GM10266 (cell line): ENCODE measurements around the gene SLC22A16.

Source experiments
- DNase-seq: peaks from one replicate; pipeline ENCODE4 v3.0.0; 2012; ENCODE audit errors: extremely low spot score
- TF ChIP-seq, protein P1 (sequence below): IDR thresholded peaks from 2 replicates; pipeline ENCODE4 v1.5.1; 2012; ENCODE audit warnings: mild to moderate bottlenecking, low read depth; ENCODE audit not compliant: control insufficient read depth, insufficient read depth; ENCODE audit errors: missing control alignments

The SLC22A16 gene

DNA sequence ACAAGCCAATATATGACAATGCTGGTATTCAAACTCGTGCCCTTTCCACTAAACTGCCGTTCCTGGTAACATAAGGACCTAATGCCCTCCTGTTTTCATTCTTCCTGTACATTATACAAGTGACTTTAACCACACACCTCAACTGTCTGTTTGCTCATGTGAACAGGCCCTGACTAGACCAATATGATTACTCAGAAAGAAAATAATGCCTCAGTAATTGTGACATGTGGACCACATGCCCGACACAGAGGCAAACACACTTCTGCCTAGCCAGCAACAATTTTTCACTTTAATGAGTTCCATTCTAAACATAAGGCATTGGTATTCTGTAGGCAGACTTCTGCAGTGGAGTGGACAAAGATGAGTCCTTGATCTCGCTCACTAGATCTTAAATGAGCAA lies 30.0 kb downstream of the SLC22A16 start:
- no peak for DNase-seq
- TF ChIP-seq, protein P1, sequence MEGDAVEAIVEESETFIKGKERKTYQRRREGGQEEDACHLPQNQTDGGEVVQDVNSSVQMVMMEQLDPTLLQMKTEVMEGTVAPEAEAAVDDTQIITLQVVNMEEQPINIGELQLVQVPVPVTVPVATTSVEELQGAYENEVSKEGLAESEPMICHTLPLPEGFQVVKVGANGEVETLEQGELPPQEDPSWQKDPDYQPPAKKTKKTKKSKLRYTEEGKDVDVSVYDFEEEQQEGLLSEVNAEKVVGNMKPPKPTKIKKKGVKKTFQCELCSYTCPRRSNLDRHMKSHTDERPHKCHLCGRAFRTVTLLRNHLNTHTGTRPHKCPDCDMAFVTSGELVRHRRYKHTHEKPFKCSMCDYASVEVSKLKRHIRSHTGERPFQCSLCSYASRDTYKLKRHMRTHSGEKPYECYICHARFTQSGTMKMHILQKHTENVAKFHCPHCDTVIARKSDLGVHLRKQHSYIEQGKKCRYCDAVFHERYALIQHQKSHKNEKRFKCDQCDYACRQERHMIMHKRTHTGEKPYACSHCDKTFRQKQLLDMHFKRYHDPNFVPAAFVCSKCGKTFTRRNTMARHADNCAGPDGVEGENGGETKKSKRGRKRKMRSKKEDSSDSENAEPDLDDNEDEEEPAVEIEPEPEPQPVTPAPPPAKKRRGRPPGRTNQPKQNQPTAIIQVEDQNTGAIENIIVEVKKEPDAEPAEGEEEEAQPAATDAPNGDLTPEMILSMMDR, result no peak

DNA sequence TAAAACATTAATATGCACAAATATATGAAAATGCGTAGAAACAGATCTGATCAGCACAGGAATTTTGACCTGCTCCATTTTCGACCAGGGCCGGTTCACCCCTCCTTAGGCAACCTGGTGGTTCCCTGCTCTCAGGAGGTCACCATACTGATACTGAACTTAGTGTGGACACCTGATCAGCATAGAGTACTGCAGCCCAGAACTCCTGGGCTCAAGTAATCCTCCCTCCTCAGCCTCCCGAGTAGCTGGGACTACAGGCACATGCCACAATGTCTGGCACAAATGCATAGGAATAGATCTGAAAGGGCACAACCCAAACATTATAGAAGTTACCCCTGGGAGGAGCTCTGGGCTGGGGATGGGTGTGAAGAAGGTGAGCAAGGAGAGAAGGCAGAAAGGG lies 36.4 kb downstream of the SLC22A16 start:
- no peak for DNase-seq
- TF ChIP-seq, protein P1, result no peak

DNA sequence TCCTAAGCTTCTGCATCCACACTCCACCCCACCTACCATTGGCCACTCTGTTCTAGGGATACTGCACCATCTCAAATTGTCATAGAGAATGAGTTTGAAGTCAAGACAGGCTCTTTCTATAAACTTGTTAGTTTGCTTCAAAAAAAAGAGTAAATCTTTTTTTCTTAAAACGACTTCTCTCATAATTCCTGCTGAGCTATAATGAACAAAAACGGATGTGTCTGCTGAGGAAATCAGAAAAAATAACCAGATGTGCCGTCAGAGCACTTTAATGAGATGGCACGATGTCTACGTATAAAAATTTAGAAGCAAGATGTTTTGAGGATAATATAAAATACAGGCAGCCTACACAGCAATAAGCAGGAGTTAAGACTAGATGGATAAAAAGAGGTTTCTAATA lies 37.1 kb downstream of the SLC22A16 start:
- no peak for DNase-seq
- TF ChIP-seq, protein P1, result no peak

DNA sequence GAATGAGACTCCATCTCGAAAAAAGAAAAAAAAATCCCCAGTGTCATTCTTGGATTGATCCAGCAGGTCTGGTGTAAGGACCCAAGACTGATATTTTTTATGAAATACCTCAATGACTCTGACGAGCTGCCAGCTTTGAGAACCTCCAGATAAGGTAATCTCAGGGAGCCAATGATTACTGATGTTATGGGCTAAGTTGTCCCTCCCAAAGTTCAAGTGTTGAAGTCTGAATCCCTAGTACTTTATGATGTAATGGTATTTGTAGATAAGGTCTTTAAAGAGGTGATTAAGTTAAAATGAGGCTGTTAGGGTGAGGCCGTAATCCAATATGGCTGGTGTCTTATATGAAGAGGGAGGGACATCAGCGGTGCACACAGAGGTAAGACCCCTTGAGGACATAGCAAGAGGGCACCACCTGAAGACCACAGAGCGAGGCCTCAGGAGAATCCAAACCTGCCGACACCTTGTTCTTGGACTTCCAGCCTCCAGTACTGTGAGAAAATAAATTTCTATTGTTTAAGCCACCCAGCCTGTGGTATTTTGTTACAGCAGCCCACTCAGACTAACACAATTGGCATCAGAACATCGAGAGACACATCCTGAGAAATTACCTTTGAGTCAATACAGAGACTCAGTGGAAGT lies 41.3 kb downstream of the SLC22A16 start:
- TF ChIP-seq, protein P1, result no peak
- no peak for DNase-seq

DNA sequence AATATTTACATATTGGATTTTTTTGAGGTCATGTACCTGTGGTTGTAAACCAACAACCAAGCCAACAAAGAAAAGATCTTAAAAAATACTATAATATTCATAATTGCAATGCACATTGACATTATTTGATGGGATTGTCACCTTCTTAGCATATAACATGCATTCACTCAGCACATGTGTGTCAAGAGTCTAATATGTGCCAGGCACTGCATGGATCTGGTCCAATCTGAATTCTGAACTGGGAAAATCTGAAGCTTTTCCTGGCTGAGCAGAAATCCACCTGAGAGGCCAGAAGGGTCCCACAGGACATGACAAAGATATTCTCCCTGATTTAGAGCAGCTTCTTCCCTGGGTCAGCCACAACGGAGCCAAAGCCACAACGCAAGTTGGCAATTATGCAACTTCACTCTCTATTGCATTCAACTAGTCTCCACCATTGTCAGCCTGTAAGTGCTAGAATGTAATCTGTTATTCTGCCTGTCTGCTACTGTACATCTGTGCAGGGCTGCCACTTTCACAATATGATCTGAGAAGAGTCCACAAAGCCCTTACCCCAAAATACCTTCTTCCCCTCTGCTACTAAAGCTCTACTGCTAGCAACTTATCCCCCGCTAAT lies 44.0 kb downstream of the SLC22A16 start:
- no peak for DNase-seq
- TF ChIP-seq, protein P1, result no peak

DNA sequence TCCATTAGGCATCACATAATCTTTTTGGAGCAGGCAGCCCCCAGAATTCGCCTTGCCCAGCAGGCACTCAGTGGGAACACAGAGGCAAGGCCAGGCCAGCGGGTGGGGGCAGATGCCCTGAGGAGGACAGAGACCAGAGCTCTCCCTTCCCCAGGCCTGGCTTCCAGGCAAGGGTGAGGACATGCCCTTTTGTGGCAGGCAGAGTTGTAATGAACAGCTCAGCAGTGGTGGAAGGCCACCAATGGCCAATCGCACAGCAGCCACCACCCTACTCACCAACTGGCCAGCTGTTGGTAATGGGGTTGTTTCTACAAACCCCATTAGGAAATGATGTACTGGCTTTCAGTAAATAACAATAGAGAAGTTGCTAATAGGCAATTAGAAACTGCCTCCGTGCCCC lies 45.7 kb downstream of the SLC22A16 start:
- DNase-seq, result no peak

DNA sequence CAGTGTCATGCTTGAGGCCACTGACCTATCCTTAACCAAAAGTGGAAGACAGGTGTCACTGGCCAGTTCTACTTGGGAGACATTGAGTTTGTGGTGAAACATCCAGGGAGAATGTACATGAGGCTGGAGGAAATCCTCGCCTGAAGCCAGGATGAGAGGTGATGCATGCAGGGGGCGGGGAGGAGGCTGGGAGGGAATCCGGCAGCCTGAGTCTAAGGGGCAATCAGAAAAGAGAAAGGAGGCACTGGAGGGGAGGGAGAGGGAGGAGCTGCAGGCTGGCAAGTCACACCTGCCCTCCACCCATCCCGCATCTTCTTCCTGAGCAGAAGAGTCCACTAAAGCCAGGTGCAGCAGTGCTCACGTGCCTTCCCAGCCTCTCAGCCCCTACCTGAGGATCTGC lies 46.2 kb downstream of the SLC22A16 start:
- TF ChIP-seq, protein P1, result no peak

More for the DNA sequence above, 45.7 kb downstream of the SLC22A16 start:
- TF ChIP-seq, protein P1, result no peak

More for the DNA sequence above, 46.2 kb downstream of the SLC22A16 start:
- DNase-seq, result no peak
